HG02798 (cell line): ENCODE measurements around the gene AGAP3.

Experiments
- ATAC-seq: cut with Tn5 transposase; IDR thresholded peaks from one replicate; pipeline ENCODE4 v1.9.1; 2021; ENCODE audit warnings: mild to moderate bottlenecking; ENCODE audit not compliant: unreplicated experiment, poor library complexity

AGAP3 gene

GRCh38 chr7:151121380-151122170 is 35.3 kb downstream of the AGAP3 start:
- ATAC-seq: no peak

GRCh38 chr7:151122276-151122675 is 36.0 kb downstream of the AGAP3 start:
- ATAC-seq: no peak

GRCh38 chr7:151122796-151123157 is 36.5 kb downstream of the AGAP3 start:
- ATAC-seq: no peak

- ATAC-seq: no peak
Observed at GRCh38 chr7:151123158-151123821, 37.0 kb downstream of the AGAP3 start.

GRCh38 chr7:151123822-151124464 is 37.7 kb downstream of the AGAP3 start:
- peak; percentile 88 for ATAC-seq

- no peak for ATAC-seq
Observed at GRCh38 chr7:151124481-151124880, 38.2 kb downstream of the AGAP3 start.

- ATAC-seq: no peak
Observed at GRCh38 chr7:151124899-151125399, 38.7 kb downstream of the AGAP3 start.

GRCh38 chr7:151125470-151125845 is 39.2 kb downstream of the AGAP3 start:
- no peak for ATAC-seq

- no peak for ATAC-seq
Observed at GRCh38 chr7:151125846-151126481, 39.7 kb downstream of the AGAP3 start.

- ATAC-seq: no peak
Observed at GRCh38 chr7:151126491-151127137, 40.3 kb downstream of the AGAP3 start.

- ATAC-seq: no peak
Observed at GRCh38 chr7:151128144-151128543, 41.9 kb downstream of the AGAP3 start.

GRCh38 chr7:151128716-151129115 is 42.4 kb downstream of the AGAP3 start:
- ATAC-seq: no peak

- ATAC-seq: no peak
Observed at GRCh38 chr7:151129117-151129959, 43.1 kb downstream of the AGAP3 start.

- no peak for ATAC-seq
Observed at GRCh38 chr7:151129960-151130591, 43.8 kb downstream of the AGAP3 start.

GRCh38 chr7:151130741-151131157 is 44.5 kb downstream of the AGAP3 start:
- no peak for ATAC-seq

- no peak for ATAC-seq
Observed at GRCh38 chr7:151131224-151131591, 44.9 kb downstream of the AGAP3 start.

GRCh38 chr7:151131592-151132293 is 45.5 kb downstream of the AGAP3 start:
- no peak for ATAC-seq

- ATAC-seq: no peak
Observed at GRCh38 chr7:151132461-151133205, 46.4 kb downstream of the AGAP3 start.
